ENCODE results near the gene GALNT12.

The GALNT12 gene

DNA sequence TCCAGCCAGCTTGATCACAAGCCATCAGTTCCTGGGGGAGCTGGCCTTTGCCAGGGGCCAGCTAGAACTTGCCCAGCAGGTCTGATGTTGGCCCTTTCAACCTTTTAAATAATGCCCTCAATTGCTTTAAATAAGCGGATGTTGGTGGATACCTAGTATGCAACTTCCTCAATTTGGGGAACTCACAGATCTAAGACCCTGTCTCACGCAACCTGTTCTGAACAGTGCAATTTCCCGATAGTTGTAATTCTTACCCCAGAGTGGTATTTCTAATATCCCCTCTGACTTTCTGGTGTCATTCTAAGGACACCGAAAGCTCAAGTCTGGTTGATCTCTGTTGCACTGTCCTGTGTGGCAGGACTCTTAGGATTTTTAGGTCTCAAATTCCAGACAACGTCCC lies 23.1 kb downstream of the GALNT12 start:
- DNase-seq (ENCODE audit: extremely low read depth in 1 of 2, low read depth in 1 of 2): no peak

- DNase-seq (ENCODE audit: extremely low read depth in 1 of 2, low read depth in 1 of 2): no peak
Measured at GRCh38 chr9:98831696-98832095, 24.2 kb downstream of the GALNT12 start.

DNA sequence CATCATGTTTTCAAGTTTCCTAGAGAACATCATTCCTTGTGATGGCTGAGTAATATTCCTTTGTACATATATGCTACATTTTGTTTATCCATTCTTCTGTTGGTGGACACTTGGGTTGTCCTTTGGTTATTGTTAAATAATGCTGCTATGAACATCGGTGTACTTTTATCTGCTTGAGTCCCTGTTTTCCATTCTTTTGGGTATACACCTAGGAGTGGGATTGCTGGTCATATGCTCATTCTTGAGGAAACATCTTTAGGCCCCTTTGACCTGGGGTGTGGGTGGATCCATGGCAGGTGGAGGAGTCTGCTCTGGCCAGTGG lies 25.3 kb downstream of the GALNT12 start:
- no peak for DNase-seq (ENCODE audit: extremely low read depth in 1 of 2, low read depth in 1 of 2)

DNA sequence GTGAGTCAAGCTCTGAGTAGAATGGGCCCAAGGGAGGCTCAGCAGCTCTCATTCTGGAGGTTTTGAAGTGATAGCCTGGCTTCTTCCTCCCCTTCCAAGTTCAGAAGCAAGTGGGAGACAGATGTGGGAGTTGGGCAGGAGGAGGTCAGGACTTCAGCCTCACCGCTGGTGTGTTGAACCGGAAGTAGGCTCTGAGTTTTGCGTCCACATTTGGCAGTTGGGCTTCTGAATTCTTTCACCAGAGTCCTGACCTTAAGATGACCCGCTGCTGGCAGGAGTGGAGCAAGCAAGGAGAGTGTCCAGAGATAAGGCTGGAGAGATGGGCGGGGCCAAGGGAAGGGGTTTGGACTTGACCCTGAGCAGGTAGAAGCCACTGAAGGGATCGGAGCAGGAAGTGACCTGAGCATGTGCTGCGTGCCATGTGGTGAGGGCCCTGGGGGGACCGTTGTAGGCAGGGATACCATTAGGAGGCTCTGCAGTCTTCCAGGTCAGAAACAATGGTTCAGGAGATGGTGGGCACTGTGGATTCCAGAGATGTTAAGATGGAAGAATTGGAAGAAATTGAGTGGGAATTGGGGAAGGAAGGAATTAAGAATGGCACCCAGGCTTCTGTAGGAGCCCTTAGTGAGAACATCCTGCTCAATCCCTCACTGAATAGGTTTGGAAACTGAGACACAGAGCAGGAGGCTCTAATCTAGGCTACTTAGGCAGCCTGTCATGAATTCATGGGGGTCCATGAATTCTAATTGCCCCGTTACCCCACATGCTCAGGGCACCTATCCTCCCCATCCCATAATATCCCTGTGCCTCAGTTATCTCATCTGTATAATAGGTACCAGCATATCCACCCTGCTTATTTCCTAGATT lies 25.9 kb downstream of the GALNT12 start:
- no peak for DNase-seq (ENCODE audit: extremely low read depth in 1 of 2, low read depth in 1 of 2)

DNA sequence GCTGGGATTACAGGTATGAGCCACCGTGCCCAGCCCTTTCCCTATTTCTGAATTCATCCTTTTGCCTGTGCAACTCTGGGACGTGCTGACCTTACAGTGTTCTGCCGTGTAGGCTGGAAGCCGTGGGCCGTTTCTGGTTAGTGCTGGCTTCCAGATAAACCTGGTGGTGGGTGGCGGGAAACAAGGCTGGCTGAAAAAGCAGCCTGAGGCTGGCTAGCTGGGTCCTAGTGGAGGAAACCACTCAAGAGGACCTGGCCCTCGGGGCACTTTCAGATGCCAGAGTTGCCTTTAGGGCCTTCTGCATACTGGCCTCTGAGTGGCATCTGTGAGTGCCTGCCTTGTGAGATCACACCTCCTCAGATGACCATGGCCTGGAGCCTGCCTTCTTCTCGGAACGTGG lies 26.9 kb downstream of the GALNT12 start:
- no peak for DNase-seq (ENCODE audit: extremely low read depth in 1 of 2, low read depth in 1 of 2)

- DNase-seq (ENCODE audit: extremely low read depth in 1 of 2, low read depth in 1 of 2): no peak
Measured at GRCh38 chr9:98836206-98836605, 28.7 kb downstream of the GALNT12 start.

DNA sequence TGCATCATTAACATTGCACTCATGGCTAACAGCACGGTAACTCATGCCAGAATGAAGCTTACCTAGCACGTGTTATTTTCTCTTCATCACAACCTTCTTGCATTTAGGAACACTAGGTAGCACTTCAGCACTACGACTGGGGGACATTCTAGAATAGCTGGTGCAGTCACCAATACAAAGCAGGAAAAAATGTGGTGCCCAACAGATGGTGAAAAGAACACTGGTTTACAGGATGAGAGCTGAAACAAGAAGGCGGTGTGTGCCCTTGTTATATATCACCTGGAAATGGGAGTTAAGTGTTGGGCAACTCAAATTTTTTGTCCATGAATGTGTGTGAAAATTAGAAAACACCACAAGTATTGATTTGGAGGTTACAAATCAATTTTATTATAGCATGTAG lies 30.0 kb downstream of the GALNT12 start:
- no peak for DNase-seq (ENCODE audit: extremely low read depth in 1 of 2, low read depth in 1 of 2)

DNA sequence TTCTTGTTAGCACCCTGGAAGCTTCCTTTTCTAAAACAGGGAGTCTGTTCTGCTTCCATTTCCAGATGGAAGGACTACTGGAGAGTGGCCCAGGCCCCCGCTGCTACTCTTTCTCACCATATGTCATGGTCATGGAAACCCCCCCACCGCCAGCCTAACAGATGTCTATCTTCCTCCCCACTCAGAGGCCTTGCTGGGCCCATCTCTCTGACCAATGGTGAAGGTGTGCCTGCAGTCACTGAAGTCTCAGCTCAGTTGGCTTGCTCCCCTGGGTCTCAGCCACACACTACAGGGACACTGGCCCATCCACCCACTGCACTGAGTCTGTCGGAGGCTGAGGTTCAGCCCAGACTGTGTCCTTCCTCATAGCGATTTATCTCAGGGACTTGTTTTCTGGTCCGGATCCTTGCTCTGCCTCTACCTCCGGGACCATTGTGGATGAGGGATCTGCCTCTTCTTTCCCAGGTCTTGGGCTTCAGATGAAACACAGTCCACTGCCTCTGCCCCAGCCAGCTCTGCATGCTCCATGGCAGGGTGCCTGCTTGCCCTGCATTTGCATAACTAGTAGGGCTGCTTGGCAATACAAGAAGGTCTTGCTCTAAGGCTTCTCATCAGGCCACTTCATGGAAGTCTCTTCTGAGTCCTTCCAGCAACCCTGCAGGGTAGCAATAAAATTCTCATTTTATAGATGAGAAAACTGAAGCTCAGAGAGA lies 30.8 kb downstream of the GALNT12 start:
- DNase-seq (ENCODE audit: extremely low read depth in 1 of 2, low read depth in 1 of 2): no peak

DNA sequence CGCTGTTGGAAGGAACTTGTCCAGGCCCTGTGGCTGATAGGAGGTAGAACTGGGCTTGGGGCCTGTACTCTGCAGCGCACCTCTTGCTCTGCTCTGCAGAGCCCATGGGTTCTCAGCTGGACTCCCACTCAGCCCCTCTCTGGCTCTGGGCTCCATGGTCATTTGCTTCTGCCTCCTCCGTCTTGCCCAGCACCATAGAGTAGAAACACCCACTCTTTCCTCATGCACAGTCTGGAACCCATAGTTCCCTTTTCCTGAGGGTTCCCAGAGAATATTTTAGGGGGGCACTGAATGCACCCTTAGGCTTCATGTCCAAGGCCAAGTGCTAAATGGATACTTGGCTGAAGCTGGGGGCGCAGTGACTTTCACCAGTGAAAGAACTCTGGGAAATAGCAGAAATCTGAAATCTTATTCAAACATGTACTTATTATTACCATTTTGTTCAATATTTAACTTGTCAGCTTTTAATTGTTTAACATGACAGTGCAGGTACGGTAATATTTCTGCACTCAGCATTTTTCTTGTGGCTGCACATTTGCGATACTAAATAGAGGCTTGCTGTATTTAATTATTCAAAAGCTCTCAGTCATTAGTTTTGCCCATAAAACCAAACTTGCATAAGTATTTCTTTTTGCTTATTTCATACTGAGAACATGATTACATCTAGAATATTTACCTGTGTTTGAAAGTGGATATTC lies 31.5 kb downstream of the GALNT12 start:
- no peak for DNase-seq (ENCODE audit: extremely low read depth in 1 of 2, low read depth in 1 of 2)

- no peak for DNase-seq (ENCODE audit: extremely low read depth in 1 of 2, low read depth in 1 of 2)
Measured at GRCh38 chr9:98839724-98840123, 32.3 kb downstream of the GALNT12 start.

DNA sequence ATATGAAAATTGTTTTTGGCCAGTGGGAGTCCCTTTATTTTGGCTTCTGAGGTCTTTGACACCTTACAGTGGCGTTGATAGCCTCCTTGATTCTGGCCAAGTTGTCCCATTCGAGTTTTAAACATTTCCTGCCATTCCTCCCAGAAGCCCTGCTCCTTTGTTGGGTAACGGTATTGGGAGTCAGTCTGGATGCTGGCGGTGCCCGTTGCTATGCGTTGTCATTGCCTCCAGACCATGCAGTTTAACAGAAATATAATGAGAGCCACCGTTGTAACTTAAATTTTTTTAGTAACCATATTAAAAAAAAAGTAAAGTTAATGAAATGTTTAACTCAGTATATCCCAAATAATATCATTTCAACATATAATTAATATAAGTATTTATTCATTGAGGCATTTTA lies 35.0 kb downstream of the GALNT12 start:
- DNase-seq (ENCODE audit: extremely low read depth in 1 of 2, low read depth in 1 of 2): no peak

DNA sequence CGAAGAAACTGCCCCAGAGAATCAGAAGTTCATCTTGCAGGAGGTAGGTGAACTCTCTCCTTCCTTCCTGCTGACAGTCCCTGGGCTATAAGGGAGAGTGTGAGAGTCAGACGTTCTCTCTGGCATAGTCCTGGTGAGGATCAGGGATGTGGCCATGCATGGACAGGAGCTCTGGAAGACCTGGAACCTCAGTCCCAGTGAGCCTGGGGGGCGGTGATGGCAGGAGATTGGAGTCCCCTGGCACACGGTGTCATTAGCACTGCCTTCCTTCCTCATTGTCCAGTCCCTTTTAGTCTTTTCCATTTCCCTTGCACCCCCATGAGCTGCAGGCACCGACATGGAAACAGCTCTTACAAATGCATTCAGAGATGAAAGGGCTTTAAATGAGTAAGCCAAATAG lies 38.6 kb downstream of the GALNT12 start:
- DNase-seq (ENCODE audit: extremely low read depth in 1 of 2, low read depth in 1 of 2): no peak

DNA sequence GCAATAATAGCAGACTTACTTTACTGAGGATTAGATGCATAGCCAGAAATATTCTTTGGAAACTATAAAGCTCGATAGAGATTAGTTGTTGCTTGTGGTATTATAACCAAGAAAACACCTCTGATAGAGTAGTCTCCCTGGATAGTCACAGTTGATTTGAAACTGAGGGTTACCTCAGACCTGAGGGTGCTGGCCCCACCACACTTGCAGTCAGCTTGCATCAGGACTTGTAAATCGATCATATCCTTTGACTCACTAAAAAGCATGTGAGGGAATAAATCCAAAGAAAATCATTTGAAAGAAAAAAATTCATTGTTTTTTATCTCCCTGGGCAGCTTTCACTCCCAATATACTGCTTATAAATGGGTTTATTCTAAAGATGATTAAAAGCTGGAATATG lies 39.4 kb downstream of the GALNT12 start:
- no peak for DNase-seq (ENCODE audit: extremely low read depth in 1 of 2, low read depth in 1 of 2)

DNA sequence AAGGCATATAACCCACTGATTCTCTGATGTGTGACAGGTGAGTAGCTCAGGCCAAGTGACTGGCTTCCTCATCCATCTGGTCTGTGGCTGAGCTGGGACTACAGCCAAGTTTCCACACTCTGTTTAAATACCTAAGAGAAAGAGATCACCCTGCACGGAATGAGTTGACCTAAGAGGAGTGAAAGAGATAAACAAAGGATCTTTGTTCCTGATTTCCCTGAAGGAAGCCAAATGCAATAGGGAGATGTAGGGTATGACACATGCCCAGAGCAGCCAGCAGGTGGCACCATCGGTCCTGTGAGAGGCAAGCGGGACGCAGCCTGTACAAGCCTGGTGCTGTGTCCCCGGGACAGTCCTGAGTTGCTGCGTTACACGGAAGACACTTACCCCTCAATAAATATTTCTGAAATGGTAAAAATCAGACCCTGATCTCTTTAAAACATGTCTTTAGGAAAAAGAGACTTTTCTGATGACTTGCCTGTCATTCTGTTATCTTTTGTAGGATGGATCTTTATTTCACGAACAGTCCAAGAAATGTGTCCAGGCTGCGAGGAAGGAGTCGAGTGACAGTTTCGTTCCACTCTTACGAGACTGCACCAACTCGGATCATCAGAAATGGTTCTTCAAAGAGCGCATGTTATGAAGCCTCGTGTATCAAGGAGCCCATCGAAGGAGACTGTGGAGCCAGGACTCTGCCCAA lies 41.1 kb downstream of the GALNT12 start:
- DNase-seq (ENCODE audit: extremely low read depth in 1 of 2, low read depth in 1 of 2): peak; percentile 40 to 57

- no peak for DNase-seq (ENCODE audit: extremely low read depth in 1 of 2, low read depth in 1 of 2)
Measured at GRCh38 chr9:98849563-98849962, 42.1 kb downstream of the GALNT12 start.

GRCh38 chr9:98850851-98851729 lies 43.6 kb downstream of the GALNT12 start:
- no peak for DNase-seq (ENCODE audit: extremely low read depth in 1 of 2, low read depth in 1 of 2)

DNA sequence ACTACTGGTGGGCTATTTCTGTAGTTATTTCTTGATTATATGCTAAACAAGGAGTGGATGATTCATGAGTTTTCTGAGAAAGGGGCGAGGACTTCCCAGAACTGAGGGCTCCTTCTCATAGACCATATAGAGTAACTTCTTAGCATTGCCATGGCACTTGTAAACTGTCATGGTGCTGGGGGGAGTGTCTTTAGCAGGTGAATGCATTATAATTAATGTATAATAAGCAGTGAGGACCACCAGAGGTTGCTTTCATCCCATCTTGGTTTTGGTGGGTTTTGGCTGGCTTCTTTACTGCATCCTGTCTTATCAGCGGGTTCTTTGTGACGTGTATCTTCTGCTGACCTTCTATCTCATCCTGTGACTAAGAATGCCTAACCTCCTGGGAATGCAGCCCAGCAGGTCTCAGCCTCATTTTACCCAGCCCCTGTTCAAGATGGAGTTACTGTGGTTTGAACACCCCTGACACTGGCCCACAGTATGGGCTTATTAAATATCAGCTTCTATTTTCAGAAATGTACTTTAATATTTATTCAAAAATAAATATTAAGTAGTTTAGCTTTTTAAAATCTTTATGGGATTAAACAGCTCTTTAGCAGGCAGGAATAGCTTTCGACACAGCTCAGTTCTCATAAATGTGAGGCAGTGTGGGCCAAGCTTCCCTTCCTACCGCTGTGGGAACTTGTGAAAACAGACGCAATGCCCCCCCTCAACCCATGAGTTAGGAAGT lies 44.4 kb downstream of the GALNT12 start:
- no peak for DNase-seq (ENCODE audit: extremely low read depth in 1 of 2, low read depth in 1 of 2)

- no peak for DNase-seq (ENCODE audit: extremely low read depth in 1 of 2, low read depth in 1 of 2)
Measured at GRCh38 chr9:98852460-98852734, 44.9 kb downstream of the GALNT12 start.

DNA sequence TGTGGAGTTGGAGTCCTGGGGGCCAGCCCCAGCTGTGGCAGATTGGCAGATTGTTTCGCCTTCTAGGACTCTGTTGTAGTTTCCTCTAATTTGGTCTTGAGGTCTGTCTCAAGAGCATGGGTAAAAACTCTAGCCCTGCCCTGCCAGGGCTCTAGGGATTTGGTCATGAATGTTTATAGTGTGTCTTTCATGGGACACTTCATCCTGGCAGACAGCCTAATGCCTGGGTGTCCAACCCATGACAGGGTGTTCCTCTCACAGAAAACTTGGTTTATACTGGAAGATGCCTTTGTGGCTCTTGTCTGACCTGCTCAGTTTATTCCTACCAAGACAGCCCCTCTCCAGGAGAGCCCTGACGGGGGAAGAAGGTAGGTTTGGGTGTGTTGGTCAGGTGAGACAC lies 45.5 kb downstream of the GALNT12 start:
- DNase-seq (ENCODE audit: extremely low read depth in 1 of 2, low read depth in 1 of 2): no peak

- DNase-seq (ENCODE audit: extremely low read depth in 1 of 2, low read depth in 1 of 2): no peak
Measured at GRCh38 chr9:98854266-98854665, 46.8 kb downstream of the GALNT12 start.

All from activated CD8-positive, alpha-beta memory T cell treated with anti-CD3 and anti-CD28 coated beads for 1 hour (primary cell).